ENCODE measurements around the gene BUB1B.
"Not testable (repeated sequence)": the region's sequence is repeated elsewhere in the genome, so short reads cannot be mapped to it uniquely, and the experiment has no call there.

BUB1B gene

DNA sequence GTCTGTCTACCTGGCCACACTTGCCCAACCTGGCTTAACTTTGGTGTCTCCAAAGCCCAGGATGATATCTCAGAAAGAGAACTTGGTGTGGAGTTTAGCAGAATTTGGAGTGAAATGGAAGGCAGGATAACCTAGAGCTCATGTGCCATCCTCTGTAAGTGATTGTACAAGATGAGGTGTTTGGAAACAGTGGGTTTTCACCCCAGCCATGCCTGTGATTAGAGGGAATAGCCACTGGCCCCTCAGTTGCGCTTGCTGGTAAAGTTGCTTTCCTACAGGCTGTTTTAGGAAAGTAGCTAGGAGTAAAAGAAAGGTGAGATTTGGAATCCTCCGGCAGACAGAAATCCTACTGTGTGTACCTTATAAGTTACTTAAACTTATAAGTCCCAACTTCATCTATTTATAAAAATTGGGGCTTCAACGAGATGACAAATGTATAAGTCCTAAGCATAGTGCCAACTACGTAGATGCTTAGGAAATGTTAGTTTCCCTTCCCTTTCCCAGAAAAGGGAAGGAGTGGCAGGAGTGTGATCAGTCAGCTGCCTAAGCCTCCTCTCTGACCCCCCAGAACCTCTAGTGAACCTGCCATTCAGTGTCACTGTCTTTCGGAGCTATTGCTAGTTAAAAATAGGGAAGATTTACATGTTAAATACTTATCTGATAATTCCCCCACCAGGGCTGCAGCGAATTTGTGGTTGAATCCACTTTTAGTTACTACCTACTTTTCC lies 38.8 kb upstream of the BUB1B start:
- Histone ChIP-seq H4K20me1 (ENCODE audit: control insufficient read depth, insufficient read depth, low read depth, low read length) (no peaks in the 10 kb centered on the region), H3K27ac (ENCODE audit: low read depth, low read length) (no peak overlapping the region), H3K4me3 (ENCODE audit: low read length) (no peak overlapping the region), H3K9me3 (ENCODE audit: control insufficient read depth, insufficient read depth, low read length) (no peaks in the 10 kb centered on the region), H3K36me3 (ENCODE audit: control insufficient read depth, low read length) (no peaks in the 10 kb centered on the region), H3K27me3 (ENCODE audit: control insufficient read depth, low read length) (no peaks in the 10 kb centered on the region), H3K4me1 (ENCODE audit: control insufficient read depth, low read length) (peaks cover 35% of the 10 kb centered on the region), H3K9me2 (replicated peaks; ENCODE audit: control insufficient read depth, low read length) (no peaks in the 10 kb centered on the region), H3K4me2 (ENCODE audit: low read length) (no peak overlapping the region), H3F3A (ENCODE audit: control insufficient read depth, insufficient read depth) (peaks cover 5% of the 10 kb centered on the region; the same call in 1 of the 2 replicates), H3K79me2 (ENCODE audit: control insufficient read depth, low read length) (no peaks in the 10 kb centered on the region)
- TF ChIP-seq EZH2phosphoT487 (IDR thresholded peaks at IDR 0.05; ENCODE audit: borderline replicate concordance, low read length): no peak
- TF ChIP-seq CTCF (IDR thresholded peaks at IDR 0.05; ENCODE audit: low read depth, low read length, poor library complexity, severe bottlenecking): no peak

DNA sequence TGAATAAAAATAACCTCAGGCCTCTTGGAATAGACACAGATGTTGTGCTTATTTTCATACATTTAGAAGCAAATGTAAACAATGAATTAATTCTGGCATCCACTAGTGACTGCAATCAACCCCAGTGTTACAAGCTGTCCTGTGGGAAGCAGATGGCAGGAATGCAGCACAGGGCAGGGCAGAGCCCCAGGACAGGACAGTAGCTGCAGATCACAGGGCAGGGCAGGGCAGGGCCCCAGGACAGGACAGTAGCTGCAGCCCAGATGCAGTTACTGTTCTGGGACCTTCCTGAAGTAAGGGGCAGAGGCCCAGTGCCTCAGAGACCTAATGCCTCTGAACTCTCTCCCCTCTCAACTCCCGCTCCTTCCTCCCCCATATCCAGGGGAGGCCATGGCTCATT lies 37.9 kb upstream of the BUB1B start:
- H4K20me1 ChIP-seq (ENCODE audit: control insufficient read depth, insufficient read depth, low read depth, low read length); H3K27ac ChIP-seq (ENCODE audit: low read depth, low read length): not testable (repeated sequence)

GRCh38 chr15:40123863-40124262 lies 37.0 kb upstream of the BUB1B start:
- H3K4me3 ChIP-seq (ENCODE audit: low read length); H3K4me2 ChIP-seq (ENCODE audit: low read length); H3K9me2 ChIP-seq (replicated peaks; ENCODE audit: control insufficient read depth, low read length); H3K9me3 ChIP-seq (ENCODE audit: control insufficient read depth, insufficient read depth, low read length); H3K36me3 ChIP-seq (ENCODE audit: control insufficient read depth, low read length); H3F3A ChIP-seq (ENCODE audit: control insufficient read depth, insufficient read depth); H3K27ac ChIP-seq (ENCODE audit: low read depth, low read length); H4K20me1 ChIP-seq (ENCODE audit: control insufficient read depth, insufficient read depth, low read depth, low read length); H3K79me2 ChIP-seq (ENCODE audit: control insufficient read depth, low read length); H3K27me3 ChIP-seq (ENCODE audit: control insufficient read depth, low read length): not testable (repeated sequence)
- H3K4me1 ChIP-seq (ENCODE audit: control insufficient read depth, low read length): peaks cover 23% of the 10 kb centered on the region

More for the DNA sequence above, 37.9 kb upstream of the BUB1B start:
- H3K9me3 ChIP-seq (ENCODE audit: control insufficient read depth, insufficient read depth, low read length); H3K4me3 ChIP-seq (ENCODE audit: low read length); H3K4me2 ChIP-seq (ENCODE audit: low read length); H3F3A ChIP-seq (ENCODE audit: control insufficient read depth, insufficient read depth); H3K36me3 ChIP-seq (ENCODE audit: control insufficient read depth, low read length); H3K27me3 ChIP-seq (ENCODE audit: control insufficient read depth, low read length); H3K79me2 ChIP-seq (ENCODE audit: control insufficient read depth, low read length); H3K9me2 ChIP-seq (replicated peaks; ENCODE audit: control insufficient read depth, low read length): not testable (repeated sequence)
- H3K4me1 ChIP-seq (ENCODE audit: control insufficient read depth, low read length): peaks cover 30% of the 10 kb centered on the region

DNA sequence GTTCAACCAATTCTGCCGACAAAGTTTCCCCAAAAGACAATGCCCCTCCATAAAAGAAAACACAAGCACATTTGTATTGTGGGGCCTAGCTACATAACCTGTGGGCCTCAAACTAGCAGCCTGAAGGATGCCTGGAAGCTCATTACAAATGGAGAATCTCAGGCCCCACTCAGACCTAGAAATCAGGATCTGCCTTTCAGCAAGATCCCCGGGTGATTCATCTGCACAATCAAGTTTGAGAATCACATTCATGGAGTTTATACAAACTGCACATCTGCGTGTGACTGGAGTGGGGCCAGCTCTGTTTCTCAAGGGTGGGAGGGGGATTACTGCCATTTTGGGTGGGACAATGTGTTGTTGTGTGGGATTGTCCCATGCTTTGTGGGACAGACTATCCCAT lies 36.5 kb upstream of the BUB1B start:
- H3K4me3 ChIP-seq (ENCODE audit: low read length); H3K36me3 ChIP-seq (ENCODE audit: control insufficient read depth, low read length); H3K27ac ChIP-seq (ENCODE audit: low read depth, low read length); H4K20me1 ChIP-seq (ENCODE audit: control insufficient read depth, insufficient read depth, low read depth, low read length); H3F3A ChIP-seq (ENCODE audit: control insufficient read depth, insufficient read depth); H3K27me3 ChIP-seq (ENCODE audit: control insufficient read depth, low read length); H3K4me2 ChIP-seq (ENCODE audit: low read length); H3K9me2 ChIP-seq (replicated peaks; ENCODE audit: control insufficient read depth, low read length); H3K9me3 ChIP-seq (ENCODE audit: control insufficient read depth, insufficient read depth, low read length); H3K79me2 ChIP-seq (ENCODE audit: control insufficient read depth, low read length): not testable (repeated sequence)
- peaks cover 20% of the 10 kb centered on the region for H3K4me1 ChIP-seq (ENCODE audit: control insufficient read depth, low read length)

- H3K36me3 ChIP-seq (ENCODE audit: control insufficient read depth, low read length); H4K20me1 ChIP-seq (ENCODE audit: control insufficient read depth, insufficient read depth, low read depth, low read length); H3K9me3 ChIP-seq (ENCODE audit: control insufficient read depth, insufficient read depth, low read length); H3K4me2 ChIP-seq (ENCODE audit: low read length); H3F3A ChIP-seq (ENCODE audit: control insufficient read depth, insufficient read depth); H3K4me3 ChIP-seq (ENCODE audit: low read length); H3K27ac ChIP-seq (ENCODE audit: low read depth, low read length); H3K79me2 ChIP-seq (ENCODE audit: control insufficient read depth, low read length); H3K27me3 ChIP-seq (ENCODE audit: control insufficient read depth, low read length); H3K9me2 ChIP-seq (replicated peaks; ENCODE audit: control insufficient read depth, low read length): not testable (repeated sequence)
- peaks cover 19% of the 10 kb centered on the region for H3K4me1 ChIP-seq (ENCODE audit: control insufficient read depth, low read length)
Measured at GRCh38 chr15:40124807-40125285, 36.0 kb upstream of the BUB1B start.

All from DOHH2 (cell line).